ENCODE data around the gene RGS14.
A peak's percentile ranks its signal among the peaks of the same experiment; 100 is the strongest.
"Not testable (repeated sequence)": the region's sequence is repeated elsewhere in the genome, so short reads cannot be mapped to it uniquely, and the experiment has no call there.

RGS14 gene

GRCh38 chr5:177367323-177367848, 9.7 kb downstream of the RGS14 start:
- DNase-seq = no peak

DNA sequence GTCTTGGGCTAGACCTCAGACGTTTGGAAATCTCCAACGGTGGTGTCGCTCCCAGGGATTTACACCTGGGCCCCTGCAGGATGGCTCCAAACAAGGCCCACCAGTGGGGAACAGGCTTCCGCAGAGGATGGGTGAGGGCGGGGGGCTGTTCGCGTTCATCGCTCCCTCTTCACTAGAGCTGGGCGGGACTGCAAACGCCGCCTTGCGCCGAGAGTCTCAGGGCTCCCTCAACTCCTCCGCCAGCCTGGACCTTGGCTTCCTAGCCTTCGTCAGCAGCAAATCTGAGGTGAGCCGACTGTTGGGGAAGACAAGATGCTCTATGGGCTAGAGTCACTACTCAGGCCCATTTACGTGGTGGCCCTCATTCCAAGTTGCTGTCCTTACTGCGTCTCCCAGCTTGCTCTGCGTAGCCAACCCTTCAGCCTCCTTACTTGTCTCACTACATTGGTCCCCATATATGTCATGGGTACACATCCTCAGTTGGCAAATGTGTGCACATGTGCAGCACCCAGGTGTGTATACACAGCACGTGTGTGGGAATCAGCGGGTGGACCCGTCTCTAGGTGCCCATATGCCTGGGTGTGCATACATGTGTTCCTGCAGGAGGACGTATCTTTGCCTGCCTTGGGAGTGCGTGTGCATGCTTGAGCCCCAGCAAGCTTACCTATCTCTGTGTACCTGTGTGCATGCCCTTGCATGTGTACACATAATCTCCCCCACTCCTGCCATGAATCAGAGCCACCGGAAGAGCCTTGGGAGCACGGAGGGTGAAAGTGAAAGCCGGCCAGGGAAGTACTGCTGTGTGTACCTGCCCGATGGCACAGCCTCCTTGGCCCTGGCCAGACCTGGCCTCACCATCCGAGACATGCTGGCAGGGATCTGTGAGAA, 10.5 kb downstream of the RGS14 start:
- no peak for DNase-seq

DNA sequence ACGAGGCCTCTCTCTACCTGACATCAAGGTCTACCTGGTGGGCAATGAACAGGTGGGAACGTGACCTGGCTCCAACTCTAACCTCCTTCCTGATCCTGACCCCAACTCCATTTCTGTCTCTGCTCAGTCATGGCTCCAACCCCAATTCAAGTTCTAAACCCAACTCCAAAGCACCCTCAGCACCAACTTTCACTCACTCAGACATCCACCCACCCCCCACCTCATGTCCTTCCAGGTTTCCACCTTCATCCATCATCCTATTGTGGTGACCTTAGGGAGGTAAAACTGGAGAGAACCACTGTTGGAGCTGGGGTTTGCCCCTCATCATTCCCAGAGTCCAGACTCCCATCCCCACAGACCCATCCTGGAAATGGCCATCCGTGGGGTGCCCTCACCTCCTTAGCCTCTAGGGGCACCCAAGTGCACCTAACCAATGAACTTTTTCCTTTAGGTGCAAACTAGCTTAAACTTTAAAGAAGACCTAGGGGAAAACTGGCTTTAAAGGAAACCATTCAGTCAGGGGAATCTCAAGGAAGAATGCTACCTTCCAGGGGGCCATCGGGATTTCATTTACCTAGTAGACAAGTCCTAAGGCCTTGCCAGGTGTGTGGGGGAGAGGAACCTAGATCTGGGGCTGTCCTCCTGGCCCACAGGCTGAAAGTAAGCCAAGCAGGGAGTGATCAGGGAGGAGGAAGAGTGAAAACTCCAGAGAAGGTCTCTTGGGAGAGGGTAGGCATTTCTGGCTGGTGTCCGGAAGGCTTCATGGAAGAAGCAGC, 11.3 kb downstream of the RGS14 start:
- peak; percentile 15 for DNase-seq

- no peak for DNase-seq
Observed at GRCh38 chr5:177369645-177370440, 12.1 kb downstream of the RGS14 start.

DNA sequence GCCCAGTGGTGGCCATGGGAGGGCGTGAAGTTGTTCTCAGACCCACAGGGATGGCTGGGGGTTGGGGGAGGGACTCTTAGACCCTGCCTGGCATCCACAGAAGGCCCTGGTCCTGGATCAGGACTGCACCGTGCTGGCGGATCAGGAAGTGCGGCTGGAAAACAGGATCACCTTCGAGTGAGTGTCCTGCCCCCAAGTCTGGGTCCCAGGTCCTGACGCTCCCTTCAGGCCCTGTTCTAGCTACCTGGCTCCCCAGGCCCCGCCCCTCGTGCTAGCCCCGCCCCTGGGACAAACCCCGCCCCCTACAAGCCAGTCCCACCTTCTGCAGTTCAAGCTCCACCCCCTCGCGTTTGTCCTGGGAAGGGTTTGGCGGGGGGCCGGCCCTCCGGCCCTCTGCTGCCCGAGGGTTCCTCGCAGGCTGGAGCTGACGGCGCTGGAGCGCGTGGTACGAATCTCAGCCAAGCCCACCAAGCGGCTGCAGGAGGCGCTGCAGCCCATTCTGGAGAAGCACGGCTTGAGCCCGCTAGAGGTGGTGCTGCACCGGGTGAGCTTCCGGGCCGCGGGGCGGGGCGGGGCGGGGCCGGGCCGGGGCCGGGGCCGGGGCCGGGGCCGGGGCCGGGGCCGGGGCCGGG, 12.9 kb downstream of the RGS14 start:
- DNase-seq = peak; percentile 70

GRCh38 chr5:177371120-177372033, 13.7 kb downstream of the RGS14 start:
- DNase-seq = no peak

GRCh38 chr5:177372034-177372896, 14.5 kb downstream of the RGS14 start:
- DNase-seq = peak; percentile 23

- DNase-seq = no peak
Observed at GRCh38 chr5:177372910-177373309, 15.2 kb downstream of the RGS14 start.

GRCh38 chr5:177373806-177374205, 16.1 kb downstream of the RGS14 start:
- no peak for DNase-seq

DNA sequence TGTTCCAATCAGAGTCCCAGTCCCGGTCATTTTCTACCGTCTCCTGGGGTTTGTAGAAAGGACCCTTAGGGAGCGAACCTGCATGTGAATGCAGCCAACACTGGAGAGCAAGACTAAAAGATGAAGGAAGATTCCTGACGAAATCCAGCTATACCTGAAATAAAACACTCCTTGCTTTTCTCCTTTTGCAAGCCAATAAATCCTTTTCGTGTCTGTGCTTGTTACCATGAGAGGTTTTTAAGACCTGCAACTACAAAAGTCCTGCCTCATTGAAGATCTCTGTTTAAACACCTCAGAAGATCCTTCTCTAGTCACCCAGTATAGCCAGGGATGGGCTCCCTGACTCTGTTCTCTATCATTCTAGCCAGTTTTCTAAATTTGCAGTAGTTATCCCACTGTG, 16.5 kb downstream of the RGS14 start:
- DNase-seq = no peak

DNA sequence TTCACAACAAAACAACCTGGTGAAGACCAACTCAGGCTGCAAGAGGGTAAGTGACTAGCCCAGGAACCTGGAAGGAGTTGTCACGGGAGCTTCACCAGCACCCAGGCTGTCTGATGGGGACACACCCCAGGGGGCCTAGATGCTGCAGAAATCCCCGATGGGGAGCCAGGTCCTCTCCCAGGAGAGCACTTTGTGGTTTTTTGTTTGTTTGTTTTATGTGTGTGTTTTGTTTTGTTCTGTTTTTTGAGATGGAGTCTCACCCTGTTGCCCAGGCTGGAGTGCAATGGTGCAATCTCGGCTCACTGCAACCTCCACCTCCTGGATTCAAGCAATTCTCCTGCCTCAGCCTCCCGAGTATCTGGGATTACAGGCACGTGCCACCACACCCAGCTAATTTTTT, 17.8 kb downstream of the RGS14 start:
- DNase-seq = not testable (repeated sequence)

- DNase-seq = no peak
Observed at GRCh38 chr5:177376107-177376506, 18.4 kb downstream of the RGS14 start.

GRCh38 chr5:177377851-177378776, 20.4 kb downstream of the RGS14 start:
- DNase-seq = no peak

DNA sequence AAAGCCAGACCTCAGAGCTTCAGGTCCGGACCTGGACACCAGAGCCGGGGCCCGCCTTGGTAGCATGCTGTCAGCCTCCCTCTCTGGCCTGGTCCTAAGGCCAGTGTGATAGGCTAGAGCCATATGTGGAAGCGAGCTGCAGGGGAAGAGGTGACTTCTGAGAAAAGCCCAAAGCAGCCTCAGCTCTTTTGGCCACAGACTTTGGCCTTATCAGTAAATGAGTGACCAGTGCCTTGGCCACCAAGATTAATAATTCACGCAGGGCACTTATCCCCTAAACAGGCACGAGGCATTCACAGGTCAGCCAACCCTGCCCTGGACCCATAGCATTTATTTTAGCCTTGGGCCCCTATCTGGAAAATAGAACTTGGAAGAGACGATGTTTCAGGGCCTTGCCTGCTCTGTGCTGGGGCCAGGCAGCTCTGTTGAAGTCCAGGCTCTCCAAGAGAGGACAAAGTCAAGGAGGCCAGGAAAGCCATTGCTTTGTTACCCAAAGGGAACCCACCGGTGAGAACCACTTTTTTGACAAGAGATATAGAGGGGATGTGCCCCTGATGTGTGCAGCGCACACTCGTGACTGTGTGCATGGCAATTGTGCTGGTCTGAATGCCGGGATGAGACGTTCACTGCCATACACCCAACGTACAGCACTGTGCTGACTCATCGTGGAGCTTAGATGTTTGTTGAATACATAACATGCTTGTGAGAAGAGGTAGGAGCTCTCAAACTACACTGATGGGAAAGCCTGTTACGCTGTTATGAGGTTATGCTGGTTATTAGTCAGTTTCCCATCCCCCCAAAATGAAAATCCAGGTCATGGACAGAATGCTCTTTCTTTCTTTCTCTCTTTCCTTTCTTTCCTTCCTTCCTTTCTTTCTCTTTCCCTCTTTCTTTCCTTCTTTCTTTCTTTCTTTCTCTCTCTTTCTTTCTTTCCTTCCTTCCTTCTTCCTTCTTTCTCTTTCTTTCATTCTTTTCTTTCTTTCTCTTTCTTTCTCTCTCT, 21.5 kb downstream of the RGS14 start:
- DNase-seq = peak; percentile 23

DNA sequence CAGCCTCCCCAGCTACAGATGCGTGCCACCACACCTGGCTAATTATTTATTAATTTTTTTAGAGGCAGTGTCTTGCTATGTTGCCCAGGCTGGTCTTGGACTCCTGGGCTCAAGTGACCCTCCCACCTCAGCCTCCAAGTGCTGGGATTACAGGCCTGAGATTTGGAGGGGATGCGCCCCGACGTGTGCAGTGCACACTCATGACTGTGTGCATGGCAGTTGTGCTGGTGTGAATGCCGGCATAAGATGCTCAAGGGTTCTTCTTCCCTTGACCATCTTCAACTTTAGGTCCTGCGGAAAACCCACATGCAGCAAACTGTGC, 23.0 kb downstream of the RGS14 start:
- DNase-seq = no peak

GRCh38 chr5:177382423-177383029, 24.8 kb downstream of the RGS14 start:
- DNase-seq = peak; percentile 31

DNA sequence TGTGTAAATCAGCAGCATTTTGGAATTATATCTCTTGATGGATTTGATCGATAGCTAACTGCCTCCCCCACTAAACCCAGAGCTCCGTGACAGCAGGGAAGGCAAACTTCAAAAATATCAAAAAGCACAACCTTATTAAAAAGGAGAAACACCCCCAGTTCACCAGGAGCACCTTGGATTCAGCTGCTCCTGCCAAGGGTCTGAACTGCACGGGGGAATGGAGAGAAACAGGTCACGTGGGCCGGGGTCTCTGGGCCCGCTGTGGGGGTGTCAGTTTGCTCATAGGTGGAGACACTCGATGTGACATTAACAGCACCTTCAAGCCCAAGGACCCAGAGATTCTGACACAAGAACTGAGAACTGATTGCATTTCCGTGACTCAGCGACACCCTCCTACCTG, 25.5 kb downstream of the RGS14 start:
- no peak for DNase-seq

- DNase-seq = no peak
Observed at GRCh38 chr5:177384134-177384533, 26.4 kb downstream of the RGS14 start, which contains the start of gene SLC34A1. TSS of gene SLC34A1 (plus strand) at chr5:177384434. CDS start at chr5:177385742, 1,308 bp downstream.

All from MV-4-11 (cell line).